Liver (tissue), 9 donors: ENCODE measurements around the gene REEP3. TPM values are rescaled to one million over a fixed set of nuclear protein-coding genes. Genes with fewer than 3 reads are reported as not detected.

Experiments
- DNase-seq: peaks from one replicate; pipeline ENCODE4 v3.0.0-alpha.2; 2017; ENCODE audit warnings: low spot score
- H3K27ac ChIP-seq, 2 donors: one replicate each; pipeline ENCODE4 v1.7.0; 2013; ENCODE audit warnings: inconsistent platforms in 2 of 2, low read length in 2 of 2, control low read depth in 1 of 2, low read depth in 1 of 2, mild to moderate bottlenecking in 1 of 2
- H3K27me3 ChIP-seq, 4 donors: one replicate each; pipeline versions ENCODE4 v1.6.1 to v1.7.0; 2013; ENCODE audit warnings: low read length in 3 of 4, inconsistent platforms in 1 of 4, mild to moderate bottlenecking in 1 of 4, moderate library complexity in 1 of 4; ENCODE audit not compliant: control insufficient read depth in 4 of 4, insufficient read depth in 4 of 4
- H3K36me3 ChIP-seq, 4 donors: one replicate each; pipeline versions ENCODE4 v1.6.1 to v1.7.0; 2013; ENCODE audit warnings: low read length in 3 of 4, mild to moderate bottlenecking in 3 of 4, low read depth in 1 of 4, moderate library complexity in 1 of 4; ENCODE audit not compliant: control insufficient read depth in 4 of 4, insufficient read depth in 3 of 4
- H3K4me1 ChIP-seq, 4 donors: one replicate each; pipeline versions ENCODE4 v1.6.1 to v1.7.0; 2013; ENCODE audit warnings: low read length in 3 of 4, mild to moderate bottlenecking in 3 of 4, moderate library complexity in 1 of 4; ENCODE audit not compliant: control insufficient read depth in 4 of 4, insufficient read depth in 4 of 4
- H3K4me3 ChIP-seq, 3 donors: one replicate each; pipeline versions ENCODE4 v1.6.1 to v1.7.0; 2013; ENCODE audit warnings: low read length in 3 of 3, control low read depth in 1 of 3, low read depth in 1 of 3, mild to moderate bottlenecking in 1 of 3
- H3K9ac ChIP-seq, 2 donors: one replicate each; pipeline ENCODE4 v1.7.0; 2013; ENCODE audit warnings: low read length in 2 of 2, mild to moderate bottlenecking in 2 of 2, moderate library complexity in 2 of 2, control low read depth in 1 of 2, low read depth in 1 of 2
- H3K9me3 ChIP-seq, 4 donors: one replicate each; pipeline versions ENCODE4 v1.6.1 to v1.7.0; 2013; ENCODE audit warnings: low read length in 3 of 4; ENCODE audit not compliant: control insufficient read depth in 4 of 4
- EGR1 ChIP-seq, 2 donors: IDR thresholded peaks; 2 replicates each; pipeline ENCODE4 v1.6.1; 2016 to 2018; ENCODE audit warnings: antibody characterized with exemption in 2 of 2, low read depth in 2 of 2
- FOXA1 ChIP-seq: IDR thresholded peaks from 2 replicates; pipeline ENCODE4 v1.6.1; 2016; ENCODE audit warnings: antibody characterized with exemption
- FOXA2 ChIP-seq: IDR thresholded peaks from 2 replicates; pipeline ENCODE4 v1.6.1; 2016; ENCODE audit warnings: antibody characterized with exemption
- GABPA ChIP-seq, 2 donors: IDR thresholded peaks in 1 of 2; conservative IDR thresholded peaks in 1 of 2; 2 replicates each; pipeline ENCODE4 v1.6.1; 2016; ENCODE audit warnings: antibody characterized with exemption in 2 of 2, mild to moderate bottlenecking in 1 of 2, moderate library complexity in 1 of 2
- HNF4A ChIP-seq, 2 donors: conservative IDR thresholded peaks; 2 replicates each; pipeline ENCODE4 v1.6.1; 2016; ENCODE audit warnings: antibody characterized with exemption in 2 of 2, mild to moderate bottlenecking in 2 of 2
- HNF4G ChIP-seq: IDR thresholded peaks from 2 replicates; pipeline ENCODE4 v1.6.1; 2016; ENCODE audit warnings: antibody characterized with exemption
- JUND ChIP-seq, 2 donors: IDR thresholded peaks; 2 replicates each; pipeline ENCODE4 v1.6.1; 2016; ENCODE audit warnings: antibody characterized with exemption in 2 of 2
- NR2F2 ChIP-seq: IDR thresholded peaks from 2 replicates; pipeline ENCODE4 v1.6.1; 2016; ENCODE audit warnings: antibody characterized with exemption
- RAD21 ChIP-seq, 2 donors: IDR thresholded peaks; 2 replicates each; pipeline ENCODE4 v1.6.1; 2016; ENCODE audit warnings: antibody characterized with exemption in 2 of 2, mild to moderate bottlenecking in 2 of 2
- RXRA ChIP-seq, 2 donors: IDR thresholded peaks; 2 replicates each; pipeline ENCODE4 v1.6.1; 2017 to 2018; ENCODE audit warnings: antibody characterized with exemption in 2 of 2, mild to moderate bottlenecking in 1 of 2
- SP1 ChIP-seq: IDR thresholded peaks from 2 replicates; pipeline ENCODE4 v1.6.1; 2018; ENCODE audit warnings: antibody characterized with exemption, mild to moderate bottlenecking
- TAF1 ChIP-seq: conservative IDR thresholded peaks from 2 replicates; pipeline ENCODE4 v1.6.1; 2016; ENCODE audit warnings: antibody characterized with exemption, mild to moderate bottlenecking
- YY1 ChIP-seq: IDR thresholded peaks from 2 replicates; pipeline ENCODE4 v1.6.1; 2016; ENCODE audit warnings: antibody characterized with exemption, mild to moderate bottlenecking
- WGBS: extraction: QIAGEN DNeasy Blood & Tissue Kit; methylation state at CpG from one replicate; pipeline ENCODE4 v1.1.7; 2013; 5-methylcytosine and 5-hydroxymethylcytosine counted together
- polyA plus RNA-seq, 2 donors: library from polyadenylated mRNA; stranded (reverse) in 1 of 2; unstranded in 1 of 2; fragments of 200-250 nt in 1 of 2; fragments of >200 nt in 1 of 2; fragmentation: Nextera tagmentation in 1 of 2; extraction: Ambion mirVana in 1 of 2; gene quantifications; one replicate each; pipeline versions ENCODE4 v1.2.1 to v1.2.3, GENCODE V29; 2013 to 2015
- total RNA-seq, 2 donors: library from RNA; depleted of rRNA; stranded (reverse); fragments of >200 nt; gene quantifications; one replicate each; pipeline ENCODE4 v1.2.3, GENCODE V29; 2014
- TF ChIP-seq, protein P1 (sequence below): fragments of 150-350 bp; IDR thresholded peaks from 2 replicates; pipeline ENCODE4 v1.5.1; 2017; ENCODE audit warnings: improper control_type of control experiment, low read depth, low read length; ENCODE audit not compliant: missing input control
- TF ChIP-seq, protein P2 (sequence below): IDR thresholded peaks from 2 replicates; pipeline ENCODE4 v1.6.1; 2016; ENCODE audit warnings: antibody characterized with exemption
- TF ChIP-seq, protein P3 (sequence below): IDR thresholded peaks from 2 replicates; pipeline ENCODE4 v1.6.1; 2016; ENCODE audit warnings: antibody characterized with exemption
- TF ChIP-seq, protein P4 (sequence below): IDR thresholded peaks from 2 replicates; pipeline ENCODE4 v1.6.1; 2016; ENCODE audit warnings: antibody characterized with exemption, mild to moderate bottlenecking
- TF ChIP-seq, protein P5 (sequence below): IDR thresholded peaks from 2 replicates; pipeline ENCODE4 v1.6.1; 2016; ENCODE audit warnings: antibody characterized with exemption
- donor health status: healthy.
- donor health status: healthy.
- donor health status: healthy.
- donor health status: healthy.
- donor health status: healthy.

The REEP3 gene
- total and polyA plus RNA-seq, 4 donors = 7.9 to 26.9 (median 18.2) TPM

DNA sequence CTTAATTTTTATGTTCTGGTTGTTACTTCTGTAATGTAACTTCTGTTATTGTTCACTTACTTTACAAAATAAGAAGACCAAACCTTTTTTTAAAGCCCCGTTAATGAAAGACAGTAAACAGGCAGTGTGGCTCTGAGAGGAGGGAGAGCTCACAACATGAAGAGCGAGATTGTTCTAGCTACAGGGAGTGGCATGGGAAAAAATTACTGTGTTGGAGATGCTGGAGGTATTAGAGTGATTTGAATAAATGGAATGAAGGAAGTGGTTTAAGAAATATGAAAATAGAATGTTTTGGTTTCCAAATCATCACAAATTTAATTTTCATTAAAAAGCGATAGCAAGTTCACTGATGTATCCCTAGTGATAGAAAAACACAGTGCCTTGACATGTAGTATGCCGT lies 31.8 kb downstream of the REEP3 start (continued):
- TF ChIP-seq FOXA1 = no peak

DNA sequence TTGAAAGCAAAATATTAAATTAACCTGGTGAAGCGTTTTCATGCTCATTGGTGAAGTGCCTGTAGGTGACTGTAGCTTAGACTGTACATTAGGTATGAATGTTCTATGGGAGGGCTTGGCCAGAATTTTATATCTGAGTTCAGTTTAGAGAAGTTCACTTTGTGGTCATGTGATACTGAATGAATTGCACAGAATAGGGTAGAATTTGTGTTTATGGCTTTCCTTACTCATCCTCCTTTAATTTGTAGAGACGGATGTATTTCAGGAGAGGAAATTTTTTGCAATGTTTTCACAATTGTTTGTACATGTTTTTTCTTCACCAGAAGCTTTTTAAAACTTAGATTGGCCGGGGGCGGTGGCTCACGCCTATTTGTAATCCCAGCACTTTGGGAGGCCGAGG lies 32.3 kb downstream of the REEP3 start:
- Histone ChIP-seq H3K9me3 (no peaks in the 10 kb centered on the region), H3K27ac (no peak overlapping the region), H3K9ac (no peak overlapping the region), H3K4me3 (no peak overlapping the region), H3K27me3 (no peaks in the 10 kb centered on the region), H3K36me3 (peaks cover 0 to 2% (median 0%) of the 10 kb centered on the region in 4 donors), H3K4me1 (peaks cover 0 to 2% (median 0%) of the 10 kb centered on the region in 4 donors)
- no peak for TF ChIP-seq FOXA2
- TF ChIP-seq, protein P1, sequence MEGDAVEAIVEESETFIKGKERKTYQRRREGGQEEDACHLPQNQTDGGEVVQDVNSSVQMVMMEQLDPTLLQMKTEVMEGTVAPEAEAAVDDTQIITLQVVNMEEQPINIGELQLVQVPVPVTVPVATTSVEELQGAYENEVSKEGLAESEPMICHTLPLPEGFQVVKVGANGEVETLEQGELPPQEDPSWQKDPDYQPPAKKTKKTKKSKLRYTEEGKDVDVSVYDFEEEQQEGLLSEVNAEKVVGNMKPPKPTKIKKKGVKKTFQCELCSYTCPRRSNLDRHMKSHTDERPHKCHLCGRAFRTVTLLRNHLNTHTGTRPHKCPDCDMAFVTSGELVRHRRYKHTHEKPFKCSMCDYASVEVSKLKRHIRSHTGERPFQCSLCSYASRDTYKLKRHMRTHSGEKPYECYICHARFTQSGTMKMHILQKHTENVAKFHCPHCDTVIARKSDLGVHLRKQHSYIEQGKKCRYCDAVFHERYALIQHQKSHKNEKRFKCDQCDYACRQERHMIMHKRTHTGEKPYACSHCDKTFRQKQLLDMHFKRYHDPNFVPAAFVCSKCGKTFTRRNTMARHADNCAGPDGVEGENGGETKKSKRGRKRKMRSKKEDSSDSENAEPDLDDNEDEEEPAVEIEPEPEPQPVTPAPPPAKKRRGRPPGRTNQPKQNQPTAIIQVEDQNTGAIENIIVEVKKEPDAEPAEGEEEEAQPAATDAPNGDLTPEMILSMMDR = no peak
- TF ChIP-seq HNF4A (conservative IDR thresholded peaks at IDR 0.05) = no peak
- no peak for TF ChIP-seq YY1
- no peak for TF ChIP-seq RAD21 (IDR thresholded peaks at IDR 0.05)
- no peak for TF ChIP-seq HNF4G
- no peak for TF ChIP-seq TAF1
- no peak for TF ChIP-seq RXRA (IDR thresholded peaks at IDR 0.05)
- TF ChIP-seq, protein P2, sequence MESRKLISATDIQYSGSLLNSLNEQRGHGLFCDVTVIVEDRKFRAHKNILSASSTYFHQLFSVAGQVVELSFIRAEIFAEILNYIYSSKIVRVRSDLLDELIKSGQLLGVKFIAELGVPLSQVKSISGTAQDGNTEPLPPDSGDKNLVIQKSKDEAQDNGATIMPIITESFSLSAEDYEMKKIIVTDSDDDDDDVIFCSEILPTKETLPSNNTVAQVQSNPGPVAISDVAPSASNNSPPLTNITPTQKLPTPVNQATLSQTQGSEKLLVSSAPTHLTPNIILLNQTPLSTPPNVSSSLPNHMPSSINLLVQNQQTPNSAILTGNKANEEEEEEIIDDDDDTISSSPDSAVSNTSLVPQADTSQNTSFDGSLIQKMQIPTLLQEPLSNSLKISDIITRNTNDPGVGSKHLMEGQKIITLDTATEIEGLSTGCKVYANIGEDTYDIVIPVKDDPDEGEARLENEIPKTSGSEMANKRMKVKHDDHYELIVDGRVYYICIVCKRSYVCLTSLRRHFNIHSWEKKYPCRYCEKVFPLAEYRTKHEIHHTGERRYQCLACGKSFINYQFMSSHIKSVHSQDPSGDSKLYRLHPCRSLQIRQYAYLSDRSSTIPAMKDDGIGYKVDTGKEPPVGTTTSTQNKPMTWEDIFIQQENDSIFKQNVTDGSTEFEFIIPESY = no peak
- TF ChIP-seq SP1 = no peak
- no peak for TF ChIP-seq GABPA (IDR thresholded peaks at IDR 0.05 in 1 of 2, conservative IDR thresholded peaks at IDR 0.05 in 1 of 2)
- TF ChIP-seq, protein P3, sequence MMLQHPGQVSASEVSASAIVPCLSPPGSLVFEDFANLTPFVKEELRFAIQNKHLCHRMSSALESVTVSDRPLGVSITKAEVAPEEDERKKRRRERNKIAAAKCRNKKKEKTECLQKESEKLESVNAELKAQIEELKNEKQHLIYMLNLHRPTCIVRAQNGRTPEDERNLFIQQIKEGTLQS = no peak
- no peak for TF ChIP-seq EGR1 (IDR thresholded peaks at IDR 0.05; ENCODE audit: low read depth in 2 of 2)
- TF ChIP-seq, protein P4, sequence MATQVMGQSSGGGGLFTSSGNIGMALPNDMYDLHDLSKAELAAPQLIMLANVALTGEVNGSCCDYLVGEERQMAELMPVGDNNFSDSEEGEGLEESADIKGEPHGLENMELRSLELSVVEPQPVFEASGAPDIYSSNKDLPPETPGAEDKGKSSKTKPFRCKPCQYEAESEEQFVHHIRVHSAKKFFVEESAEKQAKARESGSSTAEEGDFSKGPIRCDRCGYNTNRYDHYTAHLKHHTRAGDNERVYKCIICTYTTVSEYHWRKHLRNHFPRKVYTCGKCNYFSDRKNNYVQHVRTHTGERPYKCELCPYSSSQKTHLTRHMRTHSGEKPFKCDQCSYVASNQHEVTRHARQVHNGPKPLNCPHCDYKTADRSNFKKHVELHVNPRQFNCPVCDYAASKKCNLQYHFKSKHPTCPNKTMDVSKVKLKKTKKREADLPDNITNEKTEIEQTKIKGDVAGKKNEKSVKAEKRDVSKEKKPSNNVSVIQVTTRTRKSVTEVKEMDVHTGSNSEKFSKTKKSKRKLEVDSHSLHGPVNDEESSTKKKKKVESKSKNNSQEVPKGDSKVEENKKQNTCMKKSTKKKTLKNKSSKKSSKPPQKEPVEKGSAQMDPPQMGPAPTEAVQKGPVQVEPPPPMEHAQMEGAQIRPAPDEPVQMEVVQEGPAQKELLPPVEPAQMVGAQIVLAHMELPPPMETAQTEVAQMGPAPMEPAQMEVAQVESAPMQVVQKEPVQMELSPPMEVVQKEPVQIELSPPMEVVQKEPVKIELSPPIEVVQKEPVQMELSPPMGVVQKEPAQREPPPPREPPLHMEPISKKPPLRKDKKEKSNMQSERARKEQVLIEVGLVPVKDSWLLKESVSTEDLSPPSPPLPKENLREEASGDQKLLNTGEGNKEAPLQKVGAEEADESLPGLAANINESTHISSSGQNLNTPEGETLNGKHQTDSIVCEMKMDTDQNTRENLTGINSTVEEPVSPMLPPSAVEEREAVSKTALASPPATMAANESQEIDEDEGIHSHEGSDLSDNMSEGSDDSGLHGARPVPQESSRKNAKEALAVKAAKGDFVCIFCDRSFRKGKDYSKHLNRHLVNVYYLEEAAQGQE = no peak
- TF ChIP-seq FOXA1 = no peak
- TF ChIP-seq NR2F2 = no peak
- TF ChIP-seq, protein P5, sequence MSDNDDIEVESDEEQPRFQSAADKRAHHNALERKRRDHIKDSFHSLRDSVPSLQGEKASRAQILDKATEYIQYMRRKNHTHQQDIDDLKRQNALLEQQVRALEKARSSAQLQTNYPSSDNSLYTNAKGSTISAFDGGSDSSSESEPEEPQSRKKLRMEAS = no peak
- TF ChIP-seq JUND (IDR thresholded peaks at IDR 0.05) = no peak
- WGBS = 98% methylated on average over 6 of the region's 6 CpGs
- DNase-seq = no peak
